Measurements from ENCODE around the gene BRIP1. TPM values are rescaled to one million over a fixed set of nuclear protein-coding genes. Genes with fewer than 3 reads are reported as not detected.

Gene BRIP1
- total RNA-seq, 1 donor from 2014 or later: not detected

DNA sequence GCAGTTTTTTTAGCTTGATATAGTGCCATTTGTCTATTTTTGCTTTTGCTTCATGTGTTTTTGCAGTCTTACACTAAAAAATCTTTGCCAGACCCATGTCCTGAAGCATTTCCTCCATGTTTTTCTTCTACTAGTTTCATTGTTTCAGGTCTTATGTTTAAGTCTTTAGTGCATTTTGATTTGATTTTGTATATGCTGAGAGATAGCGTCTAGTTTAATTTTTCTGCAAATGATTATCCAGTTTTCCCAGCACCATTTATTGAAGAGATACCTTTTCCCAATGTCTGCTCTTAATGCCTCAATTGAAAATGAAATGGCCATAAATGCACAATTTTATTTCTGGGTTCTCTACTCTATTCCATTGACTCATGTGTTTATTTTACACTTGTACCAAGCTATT lies 231.5 kb downstream of the BRIP1 start:
- TF ChIP-seq, protein P1, sequence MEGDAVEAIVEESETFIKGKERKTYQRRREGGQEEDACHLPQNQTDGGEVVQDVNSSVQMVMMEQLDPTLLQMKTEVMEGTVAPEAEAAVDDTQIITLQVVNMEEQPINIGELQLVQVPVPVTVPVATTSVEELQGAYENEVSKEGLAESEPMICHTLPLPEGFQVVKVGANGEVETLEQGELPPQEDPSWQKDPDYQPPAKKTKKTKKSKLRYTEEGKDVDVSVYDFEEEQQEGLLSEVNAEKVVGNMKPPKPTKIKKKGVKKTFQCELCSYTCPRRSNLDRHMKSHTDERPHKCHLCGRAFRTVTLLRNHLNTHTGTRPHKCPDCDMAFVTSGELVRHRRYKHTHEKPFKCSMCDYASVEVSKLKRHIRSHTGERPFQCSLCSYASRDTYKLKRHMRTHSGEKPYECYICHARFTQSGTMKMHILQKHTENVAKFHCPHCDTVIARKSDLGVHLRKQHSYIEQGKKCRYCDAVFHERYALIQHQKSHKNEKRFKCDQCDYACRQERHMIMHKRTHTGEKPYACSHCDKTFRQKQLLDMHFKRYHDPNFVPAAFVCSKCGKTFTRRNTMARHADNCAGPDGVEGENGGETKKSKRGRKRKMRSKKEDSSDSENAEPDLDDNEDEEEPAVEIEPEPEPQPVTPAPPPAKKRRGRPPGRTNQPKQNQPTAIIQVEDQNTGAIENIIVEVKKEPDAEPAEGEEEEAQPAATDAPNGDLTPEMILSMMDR (IDR thresholded peaks at IDR 0.05): no peak
- no peaks in the 10 kb centered on the region for H3K36me3 ChIP-seq
- H3K4me3 ChIP-seq: no peak overlapping the region
- intact Hi-C loops (cut with DNase I): no loop called here
- no peaks in the 10 kb centered on the region for H3K4me1 ChIP-seq
- DNase-seq (ENCODE audit: low spot score in 2 of 2): no peak
- peaks cover 0 to 14% of the 10 kb centered on the region in 2 donors for H3K9me3 ChIP-seq
- no peak overlapping the region for H3K27ac ChIP-seq
- no peaks in the 10 kb centered on the region for H3K27me3 ChIP-seq

Other genes starting within 250 kb of the BRIP1 start
- 2.2 TPM for gene INTS2, start 64.5 kb upstream of the BRIP1 start, total RNA-seq
- gene MED13, start 201.8 kb upstream of the BRIP1 start, total RNA-seq: 19.5 TPM